GM23338 (cell line): ENCODE data around the gene URI1.

Experiments used
- EZH2 ChIP-seq: fragments of 200-600 bp; sonication (generic); IDR thresholded peaks from one replicate; pipeline ENCODE4 v1.8.0; 2017; ENCODE audit warnings: antibody characterized with exemption, mild to moderate bottlenecking, low read depth; ENCODE audit not compliant: unreplicated experiment
- POLR2AphosphoS5 ChIP-seq: IDR thresholded peaks from 2 replicates; pipeline ENCODE4 v1.6.1; 2016; ENCODE audit warnings: antibody characterized with exemption, low read depth
- TF ChIP-seq, protein P1 (sequence below), 2 experiments: fragments of 200-600 bp in 1 of 2; sonication (generic) in 1 of 2; conservative IDR thresholded peaks; 2 replicates each; pipeline versions ENCODE4 v1.5.1 to v1.6.1; 2016 to 2017; ENCODE audit warnings: antibody characterized with exemption in 2 of 2, low read depth in 2 of 2, mild to moderate bottlenecking in 2 of 2, moderate library complexity in 1 of 2

GRCh38 chr19:30054210-30054609, 112.2 kb downstream of the URI1 start:
- TF ChIP-seq, protein P1, sequence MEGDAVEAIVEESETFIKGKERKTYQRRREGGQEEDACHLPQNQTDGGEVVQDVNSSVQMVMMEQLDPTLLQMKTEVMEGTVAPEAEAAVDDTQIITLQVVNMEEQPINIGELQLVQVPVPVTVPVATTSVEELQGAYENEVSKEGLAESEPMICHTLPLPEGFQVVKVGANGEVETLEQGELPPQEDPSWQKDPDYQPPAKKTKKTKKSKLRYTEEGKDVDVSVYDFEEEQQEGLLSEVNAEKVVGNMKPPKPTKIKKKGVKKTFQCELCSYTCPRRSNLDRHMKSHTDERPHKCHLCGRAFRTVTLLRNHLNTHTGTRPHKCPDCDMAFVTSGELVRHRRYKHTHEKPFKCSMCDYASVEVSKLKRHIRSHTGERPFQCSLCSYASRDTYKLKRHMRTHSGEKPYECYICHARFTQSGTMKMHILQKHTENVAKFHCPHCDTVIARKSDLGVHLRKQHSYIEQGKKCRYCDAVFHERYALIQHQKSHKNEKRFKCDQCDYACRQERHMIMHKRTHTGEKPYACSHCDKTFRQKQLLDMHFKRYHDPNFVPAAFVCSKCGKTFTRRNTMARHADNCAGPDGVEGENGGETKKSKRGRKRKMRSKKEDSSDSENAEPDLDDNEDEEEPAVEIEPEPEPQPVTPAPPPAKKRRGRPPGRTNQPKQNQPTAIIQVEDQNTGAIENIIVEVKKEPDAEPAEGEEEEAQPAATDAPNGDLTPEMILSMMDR (conservative IDR thresholded peaks at IDR 0.05; ENCODE audit: low read depth in 2 of 2) = no peak
- TF ChIP-seq POLR2AphosphoS5 (no peak), EZH2 (no peak)
